BJ (cell line): ENCODE measurements around the gene TMTC3. TPM values are rescaled to one million over a fixed set of nuclear protein-coding genes. Genes with fewer than 3 reads are reported as not detected.

Source experiments
- CTCF ChIA-PET: fragments of 350-600 bp; formaldehyde crosslinking; extraction: SDS; loops from one replicate; lab custom pipeline; 2021; ENCODE audit warnings: antibody characterized with exemption, inconsistent platforms; lab: Yijun Ruan, JAX
- POLR2A ChIA-PET: fragments of 300-600 bp; sonication (Branson Sonifier 250); formaldehyde crosslinking; extraction: SDS; loops from one replicate; lab custom pipeline; 2021; ENCODE audit warnings: antibody characterized with exemption; lab: Charles Lee
- DNase-seq: peaks from one replicate; pipeline ENCODE4 v3.0.0-alpha.2; 2011; ENCODE audit warnings: low read depth
- H3K27me3 ChIP-seq: 2 replicates; pipeline ENCODE4 v1.6.0; 2011; ENCODE audit warnings: low read length; ENCODE audit not compliant: control insufficient read depth, insufficient read depth
- H3K36me3 ChIP-seq: 2 replicates; pipeline ENCODE4 v1.5.1; 2011; ENCODE audit warnings: low read length; ENCODE audit not compliant: control insufficient read depth, insufficient read depth
- H3K4me3 ChIP-seq: 2 replicates; pipeline ENCODE4 v1.5.1; 2011; ENCODE audit warnings: low read depth, mild to moderate bottlenecking, control low read depth, low read length
- CTCF ChIP-seq: IDR thresholded peaks from 2 replicates; pipeline ENCODE4 v1.5.1; 2011; ENCODE audit warnings: low read depth, mild to moderate bottlenecking, control low read depth, inconsistent platforms, low read length, moderate library complexity; ENCODE audit not compliant: insufficient read depth
- polyA plus RNA-seq: library from polyadenylated mRNA; depleted of rRNA; stranded (reverse); fragments of >200 nt; gene quantifications from 2 replicates; pipeline ENCODE4 v1.2.3, GENCODE V29; 2011

TMTC3 gene
- polyA plus RNA-seq, 1 experiment, result 10.5 TPM

- TF ChIP-seq CTCF, result no peak
- Histone ChIP-seq H3K4me3 (no peak overlapping the region), H3K27me3 (no peaks in the 10 kb centered on the region), H3K36me3 (no peaks in the 10 kb centered on the region)
- no peak for DNase-seq
- ChIA-PET POLR2A (interaction anchor here (0.7 kb wide), 1 partner anchor 56 kb away, joined by 3 read pairs; no protein-coding TSS in a partner anchor), CTCF (no interaction called here)
Observed at GRCh38 chr12:88238406-88238805, 96.3 kb downstream of the TMTC3 start.

- no peaks in the 10 kb centered on the region for H3K27me3 ChIP-seq
- no peak for TF ChIP-seq CTCF
- DNase-seq, result peak; percentile 90
- ChIA-PET CTCF (no interaction called here), POLR2A (no interaction called here)
- no peaks in the 10 kb centered on the region for H3K36me3 ChIP-seq
- H3K4me3 ChIP-seq, result no peak overlapping the region
Observed at GRCh38 chr12:88241862-88242570, 99.9 kb downstream of the TMTC3 start.

- no peak for TF ChIP-seq CTCF
- Histone ChIP-seq H3K27me3 (no peaks in the 10 kb centered on the region), H3K4me3 (no peak overlapping the region), H3K36me3 (no peaks in the 10 kb centered on the region)
- no peak for DNase-seq
- CTCF ChIA-PET, result no interaction called here
- POLR2A ChIA-PET, result no interaction called here
Observed at GRCh38 chr12:88242571-88242925, 100.4 kb downstream of the TMTC3 start.

- CTCF ChIA-PET, result no interaction called here
- TF ChIP-seq CTCF, result no peak
- no peak for DNase-seq
- Histone ChIP-seq H3K4me3 (no peak overlapping the region), H3K36me3 (no peaks in the 10 kb centered on the region), H3K27me3 (no peaks in the 10 kb centered on the region)
- POLR2A ChIA-PET, result no interaction called here
Observed at GRCh38 chr12:88242939-88243338, 100.8 kb downstream of the TMTC3 start.

- CTCF ChIA-PET, result interaction anchor here (1.4 kb wide), 1 partner anchor 89 kb away, joined by 3 read pairs; no protein-coding TSS in a partner anchor
- DNase-seq, result no peak
- no peak for TF ChIP-seq CTCF
Observed at GRCh38 chr12:88243982-88244381, 101.9 kb downstream of the TMTC3 start.

More at GRCh38 chr12:88243982-88244381, 101.9 kb downstream of the TMTC3 start:
- POLR2A ChIA-PET, result no interaction called here
- H3K36me3 ChIP-seq, result no peaks in the 10 kb centered on the region
- H3K27me3 ChIP-seq, result no peaks in the 10 kb centered on the region
- H3K4me3 ChIP-seq, result no peak overlapping the region
